AML-193 (cell line): ENCODE measurements around the gene BBS5.

Experiments used
- DNase-seq, 2 experiments: peaks; one replicate each; lab custom pipeline; 2025; lab: John Stamatoyannopoulos, UW

BBS5 gene

DNA sequence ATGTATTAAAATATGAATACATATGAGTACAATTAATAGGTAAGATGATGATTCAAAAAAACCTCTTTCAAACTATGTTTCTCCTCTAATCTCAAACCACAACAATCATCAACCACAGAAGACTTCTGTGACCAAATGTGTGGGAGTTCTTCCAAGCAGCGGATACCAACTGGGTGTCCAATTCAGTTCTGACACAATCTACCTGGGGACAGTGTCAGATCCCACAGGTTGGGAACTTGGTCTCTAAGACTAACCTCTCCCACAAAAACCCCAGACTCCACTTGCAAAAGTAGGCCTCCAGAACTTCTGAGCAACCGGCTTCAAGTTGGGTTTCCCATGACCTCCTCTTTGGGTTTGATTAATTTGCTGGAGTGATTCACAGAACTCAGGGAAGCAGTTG lies 67.5 kb downstream of the BBS5 start:
- no peak for DNase-seq
